ENCODE data around the gene SMIM36.
"Not testable (repeated sequence)": the region's sequence is repeated elsewhere in the genome, so short reads cannot be mapped to it uniquely, and the experiment has no call there.

The SMIM36 gene

DNA sequence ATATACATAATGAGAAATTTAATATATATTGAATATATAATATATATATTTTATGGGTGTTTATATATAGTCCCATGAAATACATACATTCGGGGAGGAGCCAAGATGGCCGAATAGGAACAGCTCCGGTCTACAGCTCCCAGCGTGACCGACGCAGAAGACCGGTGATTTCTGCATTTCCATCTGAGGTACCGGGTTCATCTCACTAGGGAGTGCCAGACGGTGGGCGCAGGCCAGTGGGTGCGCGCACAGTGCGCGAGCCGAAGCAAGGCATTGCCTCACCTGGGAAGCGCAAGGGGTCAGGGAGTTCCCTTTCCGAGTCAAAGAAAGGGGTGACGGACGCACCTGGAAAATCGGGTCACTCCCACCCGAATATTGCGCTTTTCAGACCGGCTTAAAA lies 9.6 kb downstream of the SMIM36 start:
- DNase-seq, result not testable (repeated sequence)

DNA sequence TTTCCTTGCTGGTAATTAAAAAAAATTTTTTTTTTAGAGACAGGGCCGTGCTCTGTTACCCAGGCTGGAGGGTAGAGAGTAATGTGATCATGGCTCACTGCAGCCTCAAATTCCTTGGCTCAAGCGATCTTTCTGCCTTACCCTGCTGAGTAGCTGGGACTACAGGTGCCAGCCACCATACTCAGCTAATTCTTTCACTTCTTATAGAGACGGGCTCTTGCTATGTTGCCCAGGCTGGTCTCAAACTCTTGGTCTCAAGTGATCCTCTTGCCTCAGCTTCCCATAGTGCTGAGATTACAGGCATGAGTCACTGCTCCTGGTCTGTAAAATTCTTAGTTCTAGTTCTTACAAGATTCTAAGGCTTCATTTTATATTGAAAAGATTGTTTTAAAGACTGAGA lies 11.1 kb downstream of the SMIM36 start:
- no peak for DNase-seq

DNA sequence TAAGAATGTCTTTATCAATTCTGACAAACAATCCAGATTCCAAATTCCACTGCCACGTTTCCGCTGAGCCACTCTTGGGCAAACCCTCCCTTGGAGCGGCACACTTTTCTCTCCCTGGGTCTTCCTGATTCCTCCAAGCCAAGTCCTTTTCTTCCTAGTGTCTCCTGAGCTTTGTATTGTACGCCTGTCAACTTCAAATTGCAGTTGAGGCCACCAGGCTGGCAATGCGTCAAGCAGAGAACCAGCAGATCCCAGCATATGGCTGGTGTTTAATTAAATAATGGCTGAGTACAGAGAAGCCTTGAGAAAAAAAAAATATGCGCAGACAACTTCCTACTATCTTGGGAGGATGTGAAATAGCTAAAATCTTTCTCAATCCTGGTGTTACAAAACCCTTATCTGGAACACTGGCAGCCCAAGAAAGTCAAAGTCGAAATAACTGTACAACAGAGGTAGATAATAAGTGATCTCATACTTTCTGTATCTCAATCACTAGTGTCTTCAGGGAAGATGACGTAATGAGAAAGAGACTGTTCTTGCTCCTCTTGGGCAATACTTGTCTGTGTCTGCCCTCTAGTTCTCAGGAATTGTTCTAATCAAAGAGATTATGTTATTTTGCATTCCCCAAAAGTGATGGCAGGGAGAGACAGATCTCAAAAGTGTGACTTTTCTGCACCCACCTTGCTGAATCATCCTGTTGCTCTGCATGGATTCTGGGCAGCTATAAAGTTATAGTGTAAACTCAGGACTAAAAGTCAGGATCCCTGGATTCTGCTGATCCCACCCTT lies 15.0 kb downstream of the SMIM36 start:
- peak; percentile 75 to 91 for DNase-seq

GRCh38 chr17:55495239-55495638 lies 16.0 kb downstream of the SMIM36 start:
- DNase-seq, result no peak

DNA sequence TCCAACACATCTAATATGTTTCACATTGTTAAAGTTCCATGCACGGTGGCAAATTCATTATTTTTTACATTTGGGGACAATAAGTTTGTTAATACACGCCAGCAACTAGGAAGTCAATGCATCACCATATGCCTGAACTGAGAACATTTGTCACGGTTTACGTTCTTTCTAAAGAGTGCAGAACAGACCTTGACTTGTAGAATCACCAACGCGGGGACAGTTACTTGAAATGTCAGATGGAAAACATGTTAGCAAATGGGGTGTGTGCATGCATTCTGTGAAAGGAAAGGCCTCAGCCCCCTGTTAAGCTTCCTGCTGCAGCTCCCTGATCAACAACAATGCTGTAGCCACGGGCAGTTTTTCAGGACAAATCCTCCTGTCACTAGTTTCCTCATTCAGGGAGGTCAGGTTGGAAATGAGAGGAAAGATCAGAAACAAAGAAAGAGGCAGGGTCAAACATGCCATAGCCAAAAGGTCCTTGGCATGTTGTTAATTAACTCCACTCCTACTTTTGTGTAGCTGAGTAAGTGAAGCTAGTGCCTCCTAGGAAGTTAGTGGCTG lies 18.4 kb downstream of the SMIM36 start:
- no peak for DNase-seq

- no peak for DNase-seq
Measured at GRCh38 chr17:55490376-55490775, 20.9 kb downstream of the SMIM36 start.

- no peak for DNase-seq
Measured at GRCh38 chr17:55487695-55488432, 23.4 kb downstream of the SMIM36 start.

GRCh38 chr17:55484575-55484974 lies 26.7 kb downstream of the SMIM36 start:
- no peak for DNase-seq

DNA sequence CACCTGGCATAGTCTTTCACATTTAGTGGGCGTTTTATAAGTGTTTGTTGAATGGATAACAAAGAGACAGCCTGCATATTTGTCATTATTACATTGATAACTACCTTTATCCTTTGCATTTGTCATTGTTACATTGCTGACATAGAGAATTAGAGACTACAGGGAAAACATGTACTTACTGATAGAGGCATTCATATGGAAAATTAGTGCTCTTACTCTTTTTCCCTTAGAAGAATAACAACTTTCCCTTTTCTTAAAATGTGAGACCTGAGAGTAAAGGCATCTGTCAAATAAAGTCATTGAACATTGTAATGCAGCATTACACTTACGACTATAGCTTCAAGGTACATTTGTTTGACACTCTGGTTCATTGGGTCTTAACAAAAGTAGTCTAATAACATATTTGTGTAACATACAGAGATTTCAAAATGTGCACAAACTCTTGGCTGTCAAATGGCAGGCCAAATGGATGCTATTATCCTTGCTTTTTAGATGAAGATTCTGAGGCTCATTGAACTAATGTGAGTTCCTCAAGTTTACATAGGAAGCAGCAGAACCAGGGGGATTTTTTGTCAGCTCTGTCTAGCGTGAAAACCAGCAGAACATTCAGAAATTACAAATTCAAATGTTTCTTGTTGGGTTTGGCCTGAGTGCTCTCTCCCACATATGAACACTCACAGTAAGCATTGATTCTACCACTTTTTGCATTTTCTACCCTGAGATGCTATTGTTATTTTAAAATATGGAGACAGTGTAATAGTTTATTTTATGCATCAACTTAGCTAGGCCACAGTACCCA lies 28.5 kb downstream of the SMIM36 start:
- DNase-seq, result no peak

- no peak for DNase-seq
Measured at GRCh38 chr17:55480631-55481315, 30.5 kb downstream of the SMIM36 start.

DNA sequence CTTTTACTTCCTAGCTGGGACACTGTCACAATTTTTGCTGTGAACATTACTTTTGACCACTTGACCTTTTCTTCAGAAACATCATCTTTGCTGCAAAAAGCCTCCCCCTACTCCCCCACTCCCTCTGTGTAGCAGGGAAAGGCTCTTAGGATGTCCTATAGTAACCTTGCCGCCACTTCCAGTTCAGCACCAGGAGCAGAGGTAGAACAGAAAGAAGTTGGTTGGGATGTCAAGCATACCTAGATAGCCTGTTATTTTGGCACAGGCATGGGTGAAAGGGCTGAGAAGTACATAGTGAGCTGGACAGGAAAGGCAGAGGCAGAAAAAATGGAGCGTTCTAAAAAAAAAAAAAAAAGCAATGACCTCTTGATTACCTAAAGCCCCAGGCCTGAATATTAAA lies 31.3 kb downstream of the SMIM36 start:
- no peak for DNase-seq

GRCh38 chr17:55478971-55479370 lies 32.3 kb downstream of the SMIM36 start:
- no peak for DNase-seq

- DNase-seq, result peak in 1 of 2 donors; percentile 14
Measured at GRCh38 chr17:55466671-55467070, 44.6 kb downstream of the SMIM36 start.

- not testable (repeated sequence) for DNase-seq
Measured at GRCh38 chr17:55465771-55466170, 45.5 kb downstream of the SMIM36 start.

- DNase-seq, result peak in 1 of 2 donors; percentile 14
Measured at GRCh38 chr17:55463600-55463999, 47.7 kb downstream of the SMIM36 start.

DNA sequence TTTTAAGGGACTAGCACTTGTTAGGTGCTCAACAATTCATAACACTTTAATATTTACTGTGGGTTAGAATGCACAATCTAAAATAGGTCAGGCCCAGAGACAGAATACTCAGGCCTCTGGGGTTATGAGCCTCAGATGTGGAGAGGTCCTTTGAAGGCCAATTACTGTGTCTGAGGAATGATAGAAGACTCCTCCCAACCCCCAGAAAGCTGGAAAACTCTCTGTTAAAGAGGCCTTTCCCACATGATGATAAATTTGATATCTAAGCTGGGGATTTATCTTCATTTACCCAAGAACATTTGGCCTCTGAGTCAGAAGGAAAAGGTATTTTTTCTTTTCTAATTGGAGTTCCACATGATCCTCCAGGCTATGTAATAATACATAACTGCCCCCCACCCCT lies 48.5 kb downstream of the SMIM36 start:
- no peak for DNase-seq

DNA sequence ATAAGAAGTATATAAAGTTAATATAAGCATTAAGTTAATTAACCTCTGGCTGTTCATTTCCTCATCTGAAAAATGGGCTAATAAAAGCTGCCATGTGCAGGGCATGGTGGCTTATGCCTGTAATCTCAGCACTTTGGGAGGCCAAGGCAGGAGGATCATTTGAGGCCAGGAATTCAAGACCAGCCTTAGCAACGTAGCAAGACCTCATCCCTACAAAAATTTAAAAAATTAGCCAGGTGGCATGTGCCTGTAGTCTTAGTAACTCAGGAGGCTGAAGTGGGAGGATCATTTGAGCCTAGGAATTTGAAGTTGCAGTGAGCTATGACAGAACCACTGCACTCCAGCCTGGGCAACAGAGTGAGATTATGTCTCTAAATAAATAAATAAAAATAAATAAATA lies 49.0 kb downstream of the SMIM36 start:
- no peak for DNase-seq

GRCh38 chr17:55458978-55459377 lies 52.3 kb downstream of the SMIM36 start:
- DNase-seq, result no peak

GRCh38 chr17:55458287-55458900 lies 52.9 kb downstream of the SMIM36 start:
- no peak for DNase-seq

DNA sequence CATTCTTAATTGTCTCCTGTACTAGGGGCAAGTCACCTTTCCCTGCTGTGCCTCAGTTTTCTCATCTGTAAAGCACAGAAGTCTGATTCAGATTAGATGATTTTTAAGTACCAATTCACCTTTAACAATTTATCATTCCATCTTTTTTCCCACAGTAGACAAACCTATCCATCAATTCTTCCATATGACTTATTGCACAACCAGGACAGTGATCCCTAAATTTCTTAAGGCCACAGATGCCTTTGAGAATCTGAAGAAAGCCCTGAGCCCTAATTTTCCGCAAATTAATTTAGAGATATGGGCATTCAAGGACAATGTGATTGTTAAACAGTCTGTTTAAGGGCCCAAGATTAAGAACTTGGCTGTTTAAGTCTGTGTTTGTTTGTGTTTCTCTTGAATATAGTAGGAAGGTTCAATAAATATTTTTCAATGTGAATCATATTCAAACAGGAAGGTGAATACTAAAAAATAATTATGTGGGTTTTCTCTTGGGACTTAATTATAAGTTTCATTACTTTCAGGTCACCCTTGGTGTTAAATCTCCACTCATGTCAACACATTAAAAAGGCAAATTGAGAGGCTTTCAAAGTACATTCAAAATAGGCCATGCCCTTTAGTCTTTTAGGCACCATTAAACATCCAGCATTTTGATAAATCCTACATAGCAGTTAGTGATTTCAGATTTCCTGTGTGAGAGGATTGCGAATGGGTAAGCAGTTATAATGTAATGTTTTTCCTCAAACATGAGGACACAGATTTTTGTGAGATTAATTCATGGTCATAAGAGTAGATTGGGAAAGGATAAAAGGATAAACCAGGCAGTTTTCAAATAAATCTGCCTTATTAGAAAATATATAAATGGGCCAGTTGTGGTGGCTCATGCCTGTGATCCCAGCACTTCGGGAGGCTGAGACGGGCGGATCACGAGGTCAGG lies 54.7 kb downstream of the SMIM36 start:
- DNase-seq, result no peak
